GM18502 (cell line): ENCODE data around the gene SHC4.

Experiments used
- ATAC-seq: cut with Tn5 transposase; IDR thresholded peaks from one replicate; pipeline ENCODE4 v1.9.1; 2021; ENCODE audit warnings: mild to moderate bottlenecking; ENCODE audit not compliant: unreplicated experiment, poor library complexity

Gene SHC4

GRCh38 chr15:48890375-48890972 lies 73.2 kb downstream of the SHC4 start:
- ATAC-seq = no peak

- ATAC-seq = no peak
Observed at GRCh38 chr15:48889925-48890324, 73.8 kb downstream of the SHC4 start.

DNA sequence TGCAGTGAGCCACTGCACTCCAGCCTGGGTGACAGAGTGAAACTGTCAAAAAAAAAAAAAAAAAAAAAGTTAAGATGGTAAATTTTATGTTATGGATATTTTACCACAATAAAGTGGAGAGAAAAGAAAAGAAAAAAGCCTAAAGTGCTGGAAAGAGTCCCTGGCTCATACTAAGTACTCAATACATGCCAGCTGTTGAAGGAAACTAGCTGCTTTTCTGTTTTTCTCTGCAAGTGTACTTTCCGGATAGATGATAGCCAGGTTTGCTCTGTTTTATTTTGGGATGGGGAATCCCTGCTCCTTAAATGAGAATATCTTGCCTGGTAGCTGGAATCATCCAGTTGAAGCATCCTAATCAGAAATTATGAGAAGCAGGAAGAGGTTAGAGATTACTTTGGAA lies 74.9 kb downstream of the SHC4 start:
- no peak for ATAC-seq

DNA sequence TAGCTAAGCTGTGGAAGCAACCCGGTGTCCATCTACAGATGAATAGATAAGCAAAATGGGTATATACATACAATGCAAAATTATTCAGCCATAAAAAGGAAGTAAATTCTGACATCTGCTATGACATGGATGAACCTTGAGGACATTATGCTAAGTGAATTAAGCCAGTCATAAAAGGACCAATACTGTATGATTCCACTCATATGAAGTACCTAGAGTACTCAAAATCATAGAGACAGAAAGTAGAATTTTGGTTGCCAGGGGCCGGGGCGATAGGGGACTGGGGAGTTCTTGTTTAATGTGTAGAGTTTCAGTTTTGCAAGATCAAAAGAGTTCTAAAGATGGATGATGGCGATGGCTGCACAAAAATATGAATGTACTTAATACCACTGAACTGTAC lies 75.5 kb downstream of the SHC4 start:
- no peak for ATAC-seq

GRCh38 chr15:48887144-48887543 lies 76.6 kb downstream of the SHC4 start:
- ATAC-seq = no peak

GRCh38 chr15:48883699-48884098 lies 80.0 kb downstream of the SHC4 start:
- ATAC-seq = no peak

DNA sequence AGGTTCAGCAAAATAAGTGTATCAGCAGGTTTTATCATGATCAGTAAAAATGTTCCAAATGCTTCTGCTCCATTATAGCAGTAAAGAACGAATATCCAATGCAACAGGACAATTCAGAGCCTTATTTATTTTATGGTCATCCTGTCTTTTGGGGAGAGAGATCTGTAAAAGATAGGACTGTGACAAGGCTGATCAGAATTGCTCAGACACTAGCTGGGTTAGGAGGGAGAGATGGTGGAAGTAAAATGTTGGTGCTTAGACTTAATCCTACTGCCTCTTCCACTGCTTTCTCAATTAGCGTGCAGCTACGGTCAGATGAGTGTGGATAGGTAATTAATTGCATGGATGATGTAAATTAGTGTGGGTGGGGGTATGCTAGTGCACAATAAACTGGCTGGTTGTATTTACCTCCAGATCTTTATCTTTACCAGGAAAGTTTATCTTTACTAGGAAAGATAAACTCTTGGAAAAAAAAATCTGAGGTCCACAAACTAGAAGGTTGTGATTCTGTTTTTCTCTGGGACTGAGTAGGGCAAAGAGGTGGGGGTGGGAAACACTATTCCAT lies 83.6 kb downstream of the SHC4 start:
- no peak for ATAC-seq

GRCh38 chr15:48877630-48878595 lies 85.8 kb downstream of the SHC4 start, which contains the start of gene EID1:
Gene EID1, plus strand, starts transcription at chr15:48878134. Its CDS starts 43 bp downstream, at chr15:48878177.
- peak; percentile 96 for ATAC-seq

DNA sequence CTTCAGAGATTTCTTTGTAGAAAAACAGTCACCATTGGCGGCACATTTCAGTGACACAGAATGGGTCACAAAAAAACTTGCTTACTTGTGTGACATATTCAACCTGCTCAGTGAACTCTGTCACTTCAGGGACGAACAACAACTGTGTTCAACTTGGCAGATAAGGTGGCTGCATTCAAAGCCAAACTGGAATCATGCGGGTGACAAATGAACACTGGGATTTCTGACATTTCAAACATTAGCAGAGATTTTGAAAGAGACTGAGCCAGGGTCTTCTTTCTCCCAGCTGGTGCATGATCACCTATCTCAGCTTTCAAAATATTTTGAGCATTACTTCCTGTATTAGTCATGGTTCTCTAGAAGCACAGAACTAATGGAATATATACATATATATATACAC lies 87.7 kb downstream of the SHC4 start:
- ATAC-seq = no peak

DNA sequence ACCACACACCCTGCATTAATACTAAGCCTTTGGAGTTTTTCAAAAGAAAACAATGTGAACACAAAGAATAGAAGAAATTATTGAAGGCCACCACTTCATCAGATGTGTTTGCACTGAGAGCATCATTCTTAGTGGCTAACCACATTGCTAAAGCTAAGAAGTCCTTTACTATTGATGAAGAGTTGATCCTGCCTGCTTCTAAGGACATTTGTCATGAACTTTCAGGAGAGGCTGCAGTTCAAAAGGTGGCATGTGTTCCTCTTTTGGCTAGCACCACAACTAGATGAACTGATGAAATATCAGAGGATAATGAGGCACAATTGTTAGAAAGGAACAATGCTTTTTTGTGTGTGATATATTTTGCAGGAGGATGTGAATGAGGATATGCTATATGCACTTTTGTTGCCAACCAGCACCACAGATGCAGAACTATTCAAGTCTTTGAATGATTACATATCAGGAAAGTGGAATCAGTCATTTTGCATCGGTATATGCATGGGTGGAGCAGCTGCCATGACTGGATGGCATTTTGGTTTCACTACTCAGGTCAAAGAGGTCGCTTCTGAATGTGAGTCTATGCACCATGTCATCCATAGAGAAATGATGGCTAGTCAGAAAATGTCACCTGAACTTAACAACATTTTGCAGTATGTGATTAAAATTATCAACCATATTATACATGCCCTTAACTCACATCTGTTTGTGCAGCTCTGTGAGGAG lies 88.3 kb downstream of the SHC4 start:
- ATAC-seq = no peak

DNA sequence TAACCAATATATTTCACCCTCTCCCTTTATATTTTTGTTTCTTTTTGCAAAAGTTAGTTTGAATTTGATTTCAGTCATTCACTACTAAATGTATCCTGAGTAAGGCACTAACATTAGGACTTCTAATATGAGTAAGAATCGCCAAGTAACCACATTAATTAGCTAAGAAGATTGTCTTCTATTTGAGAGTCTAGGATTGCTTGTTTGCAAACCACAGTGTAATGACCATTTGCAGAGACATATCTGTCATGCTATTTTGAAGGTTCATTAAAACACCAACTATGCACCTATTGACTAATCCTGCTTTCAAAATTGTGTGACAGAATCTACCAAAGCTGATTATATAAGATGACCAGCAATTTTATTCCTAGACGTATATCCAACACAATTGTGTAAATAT lies 91.1 kb downstream of the SHC4 start:
- ATAC-seq = no peak

- ATAC-seq = no peak
Observed at GRCh38 chr15:48871542-48871941, 92.2 kb downstream of the SHC4 start.

DNA sequence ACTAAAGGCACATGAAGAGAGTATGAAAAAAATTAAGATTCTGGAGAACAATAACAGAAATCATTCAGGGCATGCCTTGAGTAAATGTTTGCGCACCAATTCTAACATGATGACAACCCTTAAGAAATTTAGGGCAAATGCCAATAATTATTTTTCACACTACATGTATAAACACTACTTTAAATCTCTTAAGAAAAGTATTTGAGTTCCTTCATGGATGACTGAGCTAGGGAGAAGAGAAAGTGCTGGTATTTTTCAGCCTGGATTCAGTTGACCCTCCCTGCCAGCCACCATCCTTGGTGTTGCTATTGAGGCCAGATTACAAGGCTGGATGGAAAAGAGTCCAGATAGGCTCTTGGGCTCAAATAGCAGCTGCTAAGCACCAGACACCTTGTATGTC lies 93.8 kb downstream of the SHC4 start:
- ATAC-seq = no peak

GRCh38 chr15:48868536-48868935 lies 95.2 kb downstream of the SHC4 start:
- no peak for ATAC-seq

GRCh38 chr15:48868023-48868422 lies 95.7 kb downstream of the SHC4 start:
- no peak for ATAC-seq

GRCh38 chr15:48866141-48866563 lies 97.6 kb downstream of the SHC4 start:
- ATAC-seq = no peak

DNA sequence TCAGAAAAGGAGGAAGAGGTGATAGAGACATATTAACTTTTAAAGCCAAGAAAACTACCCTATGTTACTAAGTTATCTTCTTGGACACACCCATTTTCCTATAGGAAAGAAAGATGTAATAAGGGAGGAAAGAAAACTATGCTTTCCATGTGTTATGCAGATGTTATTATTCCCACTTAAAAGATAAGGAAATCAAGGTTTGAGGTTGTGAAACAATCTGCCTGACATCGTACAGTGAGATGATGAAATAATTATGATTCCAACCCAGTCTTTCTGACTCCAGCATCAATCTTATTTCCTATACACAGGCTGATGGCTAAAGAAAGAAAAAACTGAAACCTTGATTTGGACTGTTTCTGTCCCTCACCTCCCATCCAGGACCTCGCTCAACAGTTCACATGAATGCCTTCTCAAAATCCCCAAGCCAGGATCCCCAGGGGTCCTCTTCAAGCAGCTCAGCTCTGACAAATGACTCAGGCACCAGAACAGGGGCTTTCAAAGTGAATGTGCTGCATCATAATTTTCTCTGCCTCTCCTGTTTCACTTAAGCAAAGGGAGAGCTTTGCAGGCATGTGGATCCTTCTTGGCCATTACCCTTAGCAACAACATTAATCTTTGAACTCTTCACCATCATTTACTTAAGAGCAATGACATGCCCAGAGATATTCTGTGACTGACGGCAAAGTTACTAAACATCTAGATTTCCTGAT lies 98.2 kb downstream of the SHC4 start:
- ATAC-seq = no peak

GRCh38 chr15:48862705-48863104 lies 101.0 kb downstream of the SHC4 start:
- peak; percentile 56 for ATAC-seq

GRCh38 chr15:48861813-48862431 lies 101.8 kb downstream of the SHC4 start:
- ATAC-seq = peak; percentile 60

- ATAC-seq = no peak
Observed at GRCh38 chr15:48859426-48859825, 104.3 kb downstream of the SHC4 start.
